GM18868 (cell line): ENCODE measurements around the gene SIRT3.
"Not testable (repeated sequence)": the region's sequence is repeated elsewhere in the genome, so short reads cannot be mapped to it uniquely, and the experiment has no call there.

Source experiments
- ATAC-seq: cut with Tn5 transposase; IDR thresholded peaks from one replicate; pipeline ENCODE4 v1.9.1; 2021; ENCODE audit warnings: mild to moderate bottlenecking, moderate library complexity; ENCODE audit not compliant: unreplicated experiment

SIRT3 gene

DNA sequence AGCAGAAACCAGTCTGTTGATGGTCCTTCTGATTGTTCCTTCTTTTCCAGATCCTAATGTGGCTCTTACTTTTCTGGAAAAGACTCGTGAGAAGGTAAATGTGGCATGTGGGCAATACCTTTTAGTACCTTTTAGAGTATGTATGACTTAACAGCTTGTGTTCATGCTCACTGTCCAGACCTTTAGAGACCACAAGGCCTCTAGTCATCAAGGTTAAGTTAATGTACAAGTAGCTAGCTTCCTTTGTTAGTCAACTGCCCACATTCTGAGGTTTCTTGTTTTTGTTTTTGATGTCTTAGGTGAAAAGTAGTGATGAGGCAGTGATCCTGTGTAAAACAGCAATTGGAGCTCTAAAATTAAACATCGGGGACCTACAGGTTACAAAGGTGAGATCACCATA, 8.2 kb upstream of the SIRT3 start:
- ATAC-seq, result no peak

GRCh38 chr11:241634-242033, 5.5 kb upstream of the SIRT3 start:
- ATAC-seq, result no peak

- no peak for ATAC-seq
These were observed 4.2 kb upstream of the SIRT3 start for GRCh38 chr11:240315-240714.

- ATAC-seq, result not testable (repeated sequence)
These were observed 2.2 kb upstream of the SIRT3 start for GRCh38 chr11:238346-238745.

- peak; percentile 84 for ATAC-seq
These were observed 929 bp upstream of the SIRT3 start, which contains the start of gene PSMD13 for GRCh38 chr11:236774-237767. Gene PSMD13 (plus strand): TSS chr11:236976. CDS start chr11:237050, 74 bp downstream.

DNA sequence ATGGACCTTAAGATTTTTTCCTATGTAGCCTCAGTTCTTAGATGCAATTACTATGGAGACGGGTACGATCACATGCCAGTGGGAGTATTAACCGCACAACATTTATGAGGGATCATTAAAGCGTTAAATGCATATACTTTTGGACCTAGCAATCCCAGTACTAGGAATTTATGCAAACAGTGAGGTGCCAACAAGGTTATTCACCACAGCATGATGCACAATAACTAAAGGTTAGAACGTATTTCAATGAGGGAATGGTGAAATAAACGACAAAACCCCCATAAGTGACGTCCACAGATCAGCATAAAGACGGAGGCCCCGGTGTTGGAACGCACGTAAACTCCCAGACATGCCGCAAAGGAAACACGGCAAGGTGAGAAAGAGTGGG, 539 bp downstream of the SIRT3 start:
- peak; percentile 16 for ATAC-seq

DNA sequence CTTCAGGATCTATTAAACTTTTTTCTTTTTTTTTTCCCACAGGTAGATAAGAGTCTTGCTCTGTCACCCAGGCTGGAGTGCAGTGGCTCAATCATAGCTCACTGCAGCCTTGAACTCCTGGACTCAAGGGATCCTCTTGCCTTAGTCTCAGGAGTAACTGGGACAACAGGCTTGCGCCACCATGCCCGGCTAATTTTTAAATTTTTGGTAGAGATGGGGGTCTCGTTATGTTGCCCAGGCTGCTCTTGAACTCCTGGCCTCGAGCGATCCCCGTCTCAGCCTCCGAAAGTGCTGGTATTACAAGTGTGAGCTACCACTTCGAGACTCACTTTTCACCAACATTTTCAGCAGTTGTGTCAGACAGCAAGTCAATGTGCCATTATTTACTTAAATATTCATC, 962 bp downstream of the SIRT3 start:
- no peak for ATAC-seq

DNA sequence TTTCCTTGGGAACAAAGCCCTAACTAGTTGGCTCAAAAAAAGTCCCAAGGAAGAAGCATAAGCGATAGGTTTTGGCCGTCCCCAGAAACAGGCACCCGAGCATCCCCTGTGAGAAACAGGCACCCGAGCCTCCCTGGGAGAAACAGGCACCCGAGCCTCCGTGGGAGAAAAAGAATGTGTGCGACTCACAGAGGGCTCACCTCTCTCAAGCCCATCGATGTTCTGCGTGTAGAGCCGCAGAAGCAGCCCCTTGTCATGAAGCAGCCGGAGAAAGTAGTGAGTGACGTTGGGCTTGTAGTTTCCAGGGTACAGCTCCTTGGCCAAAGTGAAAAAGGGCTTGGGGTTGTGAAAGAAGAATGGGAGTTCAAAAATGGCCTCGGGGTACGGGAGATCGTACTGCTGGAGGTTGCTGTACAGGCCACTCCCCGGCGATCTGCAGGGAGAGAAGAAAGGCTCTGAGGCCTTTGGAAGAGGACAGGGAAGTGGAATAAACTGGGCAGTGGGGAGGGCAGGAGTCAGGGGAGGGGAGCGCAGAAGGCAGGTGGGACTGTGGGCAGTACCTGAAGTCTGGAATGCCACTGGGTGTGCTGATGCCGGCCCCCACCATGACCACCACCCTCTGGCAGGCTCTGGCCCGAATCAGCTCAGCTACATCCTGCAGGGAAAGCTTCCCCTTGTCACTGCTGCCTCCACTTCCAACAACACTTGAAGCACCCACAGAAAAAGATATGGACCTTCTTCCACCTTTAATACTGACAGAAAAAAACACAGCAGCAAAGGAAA, 3.2 kb downstream of the SIRT3 start:
- ATAC-seq, result no peak

- no peak for ATAC-seq
These were observed 5.7 kb downstream of the SIRT3 start for GRCh38 chr11:230431-230830.

GRCh38 chr11:227824-228379, 8.2 kb downstream of the SIRT3 start:
- no peak for ATAC-seq

GRCh38 chr11:225734-226453, 10.2 kb downstream of the SIRT3 start:
- no peak for ATAC-seq

GRCh38 chr11:224424-224823, 11.7 kb downstream of the SIRT3 start:
- ATAC-seq, result no peak

DNA sequence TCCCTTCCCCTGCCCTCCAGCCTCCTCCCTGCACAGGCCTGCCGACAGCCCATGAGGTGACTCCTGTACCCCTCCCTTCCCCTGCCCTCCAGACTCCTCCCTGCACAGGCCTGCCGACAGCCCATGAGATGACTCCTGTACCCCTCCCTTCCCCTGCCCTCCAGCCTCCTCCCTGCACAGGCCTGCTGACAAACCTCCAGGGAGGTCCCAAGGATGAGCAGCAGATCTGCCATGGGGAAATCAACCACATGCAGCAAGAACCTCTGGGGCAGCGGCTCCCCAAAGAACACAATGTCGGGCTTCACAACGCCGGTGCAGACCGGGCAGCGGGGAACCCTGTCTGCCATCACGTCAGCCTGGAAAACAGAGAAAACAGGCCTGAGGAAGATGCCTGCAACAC, 12.3 kb downstream of the SIRT3 start:
- no peak for ATAC-seq

DNA sequence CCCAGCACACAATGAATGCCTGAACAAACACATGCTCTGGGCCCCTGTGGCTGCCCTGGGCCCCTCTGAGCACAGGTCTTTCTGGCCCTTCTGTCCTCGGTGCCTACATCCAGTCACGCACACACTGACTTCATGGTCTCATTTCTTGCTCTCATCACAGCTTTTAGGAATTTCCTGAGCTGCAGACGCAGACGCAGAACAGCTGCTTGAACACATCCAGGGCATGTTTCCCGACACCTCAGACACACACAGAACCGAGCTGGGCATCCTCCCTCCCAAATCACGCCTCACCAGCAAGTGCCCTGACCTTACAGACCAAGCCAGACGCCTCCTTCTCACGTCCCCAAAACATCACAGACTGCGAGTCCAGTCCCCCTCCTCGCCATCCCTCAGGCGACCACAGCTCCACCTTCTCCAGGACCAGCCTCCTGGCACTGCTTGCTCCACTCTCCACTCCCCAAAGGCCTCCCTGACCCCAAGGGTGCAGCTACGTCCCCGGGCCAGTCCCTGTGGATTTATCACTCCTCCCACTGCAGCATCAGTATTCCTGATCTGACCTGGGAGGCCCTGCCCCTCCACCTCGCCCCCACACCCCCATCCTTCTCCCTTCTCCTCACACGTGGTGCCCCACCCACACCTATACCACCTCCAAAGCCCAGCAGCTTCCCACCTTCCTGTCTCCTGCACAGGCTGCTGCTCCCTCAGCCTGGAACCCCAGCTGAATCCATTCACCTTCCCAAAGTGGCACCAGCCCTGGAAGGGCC, 12.9 kb downstream of the SIRT3 start:
- ATAC-seq, result no peak

- ATAC-seq, result no peak
These were observed 13.9 kb downstream of the SIRT3 start for GRCh38 chr11:221998-222789.

GRCh38 chr11:221539-221938, 14.6 kb downstream of the SIRT3 start:
- ATAC-seq, result no peak

DNA sequence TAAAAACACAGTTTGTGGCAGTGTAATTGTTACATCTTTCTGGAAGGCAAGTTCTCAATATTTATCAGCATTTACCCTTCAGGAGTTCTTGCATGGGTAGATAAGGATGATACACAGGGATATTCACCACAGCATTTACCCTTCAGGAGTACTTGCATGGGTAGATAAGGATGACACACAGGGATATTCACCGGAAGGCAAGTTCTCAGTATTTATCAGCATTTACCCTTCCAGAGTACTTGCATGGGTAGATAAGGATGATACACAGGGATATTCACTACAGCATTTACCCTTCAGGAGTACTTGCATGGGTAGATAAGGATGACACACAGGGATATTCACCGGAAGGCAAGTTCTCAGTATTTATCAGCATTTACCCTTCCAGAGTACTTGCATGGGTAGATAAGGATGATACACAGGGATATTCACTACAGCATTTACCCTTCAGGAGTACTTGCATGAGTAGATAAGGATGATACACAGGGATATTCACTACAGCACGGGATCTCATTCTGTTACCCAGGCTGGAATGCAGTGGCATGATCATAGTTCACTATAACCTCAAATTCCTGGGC, 15.4 kb downstream of the SIRT3 start:
- ATAC-seq, result not testable (repeated sequence)

GRCh38 chr11:218815-219593, 17.1 kb downstream of the SIRT3 start:
- ATAC-seq, result no peak
